ENCODE measurements around the gene DNMBP.
"Not testable (repeated sequence)": the region's sequence is repeated elsewhere in the genome, so short reads cannot be mapped to it uniquely, and the experiment has no call there.

Gene DNMBP

DNA sequence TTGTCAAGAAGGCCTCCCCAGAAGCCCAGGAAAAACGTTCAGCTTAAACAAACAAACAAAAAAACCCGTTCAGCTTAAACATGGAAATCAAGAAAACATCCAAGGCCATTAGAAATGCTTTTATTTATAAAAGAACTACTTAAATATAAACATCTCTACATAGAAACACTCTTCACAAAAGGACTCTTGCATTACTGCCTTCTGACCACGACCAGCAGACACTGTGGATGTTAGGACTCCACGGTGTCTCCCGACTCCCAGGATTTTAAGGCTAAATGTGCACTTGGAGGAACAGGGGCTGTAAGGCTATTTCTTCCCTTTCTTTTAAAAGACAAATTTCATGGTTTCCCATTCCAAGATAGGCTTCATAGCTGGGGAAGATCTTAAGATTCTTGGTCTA is 134.3 kb downstream of the DNMBP start:
- no peak overlapping the region for H3K4me3 ChIP-seq (ENCODE audit: low read depth, low read length)
- TF ChIP-seq, protein P1, sequence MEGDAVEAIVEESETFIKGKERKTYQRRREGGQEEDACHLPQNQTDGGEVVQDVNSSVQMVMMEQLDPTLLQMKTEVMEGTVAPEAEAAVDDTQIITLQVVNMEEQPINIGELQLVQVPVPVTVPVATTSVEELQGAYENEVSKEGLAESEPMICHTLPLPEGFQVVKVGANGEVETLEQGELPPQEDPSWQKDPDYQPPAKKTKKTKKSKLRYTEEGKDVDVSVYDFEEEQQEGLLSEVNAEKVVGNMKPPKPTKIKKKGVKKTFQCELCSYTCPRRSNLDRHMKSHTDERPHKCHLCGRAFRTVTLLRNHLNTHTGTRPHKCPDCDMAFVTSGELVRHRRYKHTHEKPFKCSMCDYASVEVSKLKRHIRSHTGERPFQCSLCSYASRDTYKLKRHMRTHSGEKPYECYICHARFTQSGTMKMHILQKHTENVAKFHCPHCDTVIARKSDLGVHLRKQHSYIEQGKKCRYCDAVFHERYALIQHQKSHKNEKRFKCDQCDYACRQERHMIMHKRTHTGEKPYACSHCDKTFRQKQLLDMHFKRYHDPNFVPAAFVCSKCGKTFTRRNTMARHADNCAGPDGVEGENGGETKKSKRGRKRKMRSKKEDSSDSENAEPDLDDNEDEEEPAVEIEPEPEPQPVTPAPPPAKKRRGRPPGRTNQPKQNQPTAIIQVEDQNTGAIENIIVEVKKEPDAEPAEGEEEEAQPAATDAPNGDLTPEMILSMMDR (IDR thresholded peaks at IDR 0.05; ENCODE audit: low read depth, low read length) = no peak

DNA sequence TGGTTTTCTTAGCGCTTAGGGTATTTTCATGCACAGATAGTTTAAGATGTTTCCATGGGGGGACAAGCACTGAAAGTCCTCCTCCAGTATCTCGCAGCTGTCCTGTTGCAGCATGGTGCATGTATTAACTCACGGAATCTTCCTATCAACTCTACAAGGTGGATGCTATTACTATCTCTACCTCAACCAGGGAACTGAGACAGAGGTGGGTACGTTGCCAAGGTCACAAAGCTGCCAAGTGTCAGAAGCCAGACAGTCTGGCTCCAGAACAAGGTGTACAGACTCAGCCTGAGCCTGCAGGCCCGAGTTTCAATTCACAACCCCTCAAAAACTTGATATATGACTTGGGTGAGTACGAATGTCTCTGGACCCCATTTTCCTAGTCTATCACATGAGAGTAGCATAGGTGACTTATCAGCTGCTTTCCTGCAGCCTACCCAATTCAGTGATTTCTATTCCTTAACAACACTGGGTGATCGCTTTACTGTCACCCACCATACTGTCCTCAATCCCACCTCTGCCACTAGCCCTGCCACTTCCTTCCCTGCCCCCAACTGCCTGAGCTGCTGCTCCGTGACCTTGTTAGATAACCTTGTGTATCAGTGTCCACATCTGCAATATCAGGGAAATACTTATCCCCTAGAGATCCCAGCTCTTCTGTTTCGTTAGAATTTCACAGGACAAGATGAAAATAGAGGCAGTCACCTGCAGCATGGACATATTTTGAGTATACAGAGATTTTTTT is 135.2 kb downstream of the DNMBP start:
- no peak overlapping the region for H3K4me3 ChIP-seq (ENCODE audit: low read depth, low read length)

DNA sequence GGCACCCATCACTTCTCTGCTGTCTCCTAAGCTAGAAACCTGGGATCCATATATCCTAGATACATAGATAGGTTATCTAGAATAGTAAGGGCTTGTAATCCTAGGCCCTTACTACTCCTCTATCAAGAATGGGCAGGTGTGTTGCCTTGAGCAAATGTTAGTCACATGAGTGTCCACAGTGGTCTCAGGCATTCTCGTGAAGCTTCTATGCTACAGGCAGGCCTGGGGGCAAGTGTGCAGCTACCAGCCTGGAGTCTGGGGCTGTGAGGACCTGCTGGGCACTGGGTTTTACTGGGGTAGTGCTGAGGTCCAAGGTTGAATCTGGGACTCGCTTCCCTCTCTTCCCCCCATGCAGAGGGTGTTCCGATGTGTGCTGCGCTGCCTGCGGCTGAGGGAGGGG is 135.9 kb downstream of the DNMBP start:
- TF ChIP-seq, protein P1 (IDR thresholded peaks at IDR 0.05; ENCODE audit: low read depth, low read length) = no peak
- H3K4me3 ChIP-seq (ENCODE audit: low read depth, low read length) = no peak overlapping the region

More for the DNA sequence above, 135.2 kb downstream of the DNMBP start:
- TF ChIP-seq, protein P1 (IDR thresholded peaks at IDR 0.05; ENCODE audit: low read depth, low read length) = no peak

DNA sequence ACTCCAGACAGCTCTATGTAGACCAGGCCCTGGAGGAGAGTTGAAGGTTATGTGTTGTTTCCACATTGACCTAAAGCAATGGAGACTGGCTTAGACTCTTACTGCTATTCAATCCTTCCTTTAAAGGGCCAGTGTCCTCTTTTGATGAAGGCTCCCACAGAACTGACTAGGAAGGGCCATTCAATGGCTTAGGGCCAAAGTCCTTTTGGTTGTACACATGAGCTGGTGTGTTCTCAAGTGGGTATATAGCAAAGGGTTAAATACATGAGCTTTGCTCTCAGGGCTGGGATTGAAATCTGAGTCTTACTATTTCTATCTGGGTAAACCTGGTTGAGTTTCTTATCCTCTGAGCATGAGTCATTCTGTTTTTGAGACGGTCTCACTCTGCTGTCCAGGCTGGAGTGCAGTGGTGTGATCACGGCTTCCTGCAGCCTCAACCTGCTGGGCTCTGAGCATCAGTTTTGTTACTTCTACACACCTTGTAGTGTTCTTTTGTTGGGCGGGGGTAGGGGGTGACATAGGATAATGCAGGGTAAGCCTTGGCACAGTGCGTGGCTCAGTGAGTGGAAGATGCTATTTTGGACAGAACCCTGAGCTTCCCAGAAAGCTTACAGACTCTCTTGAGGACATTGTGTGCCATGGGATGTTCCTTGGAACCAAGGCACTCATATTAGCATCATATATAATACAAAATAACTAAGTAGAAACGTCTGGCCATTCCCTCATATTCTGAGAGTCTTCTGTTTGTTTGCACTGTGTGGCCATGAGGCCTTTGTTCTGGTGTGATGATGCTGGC is 137.2 kb downstream of the DNMBP start:
- no peak overlapping the region for H3K4me3 ChIP-seq (ENCODE audit: low read depth, low read length)
- TF ChIP-seq, protein P1 (IDR thresholded peaks at IDR 0.05; ENCODE audit: low read depth, low read length) = no peak

DNA sequence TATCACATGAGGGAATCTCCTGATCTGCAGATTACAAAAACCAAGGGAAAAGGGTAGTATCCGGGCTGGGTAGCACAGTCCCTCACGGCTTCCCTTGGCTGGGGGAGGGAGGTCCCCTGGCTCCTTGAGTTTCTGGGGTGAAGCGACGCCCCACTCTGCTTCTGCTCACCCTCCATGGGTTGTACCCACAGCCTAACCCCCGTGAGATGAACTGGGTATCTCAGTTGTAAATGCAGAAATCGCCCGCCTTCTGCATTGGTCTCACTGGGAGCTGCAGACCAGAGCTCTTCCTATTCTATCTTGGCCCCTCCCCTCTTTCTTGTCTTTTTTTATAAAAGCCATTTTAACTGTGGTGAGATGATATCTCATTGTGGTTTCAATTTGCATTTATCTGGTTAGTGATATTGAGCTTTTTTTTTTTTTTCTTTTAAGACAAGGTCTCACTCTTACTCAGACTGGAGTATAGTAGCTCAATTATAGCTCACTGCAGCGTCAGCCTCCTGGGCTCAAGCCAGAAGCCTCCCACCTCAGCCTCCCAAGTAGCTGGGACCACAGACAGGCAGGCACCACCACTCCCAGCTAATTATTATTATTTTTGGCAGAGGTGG is 139.5 kb downstream of the DNMBP start:
- TF ChIP-seq, protein P1 (IDR thresholded peaks at IDR 0.05; ENCODE audit: low read depth, low read length) = no peak
- no peak overlapping the region for H3K4me3 ChIP-seq (ENCODE audit: low read depth, low read length)

DNA sequence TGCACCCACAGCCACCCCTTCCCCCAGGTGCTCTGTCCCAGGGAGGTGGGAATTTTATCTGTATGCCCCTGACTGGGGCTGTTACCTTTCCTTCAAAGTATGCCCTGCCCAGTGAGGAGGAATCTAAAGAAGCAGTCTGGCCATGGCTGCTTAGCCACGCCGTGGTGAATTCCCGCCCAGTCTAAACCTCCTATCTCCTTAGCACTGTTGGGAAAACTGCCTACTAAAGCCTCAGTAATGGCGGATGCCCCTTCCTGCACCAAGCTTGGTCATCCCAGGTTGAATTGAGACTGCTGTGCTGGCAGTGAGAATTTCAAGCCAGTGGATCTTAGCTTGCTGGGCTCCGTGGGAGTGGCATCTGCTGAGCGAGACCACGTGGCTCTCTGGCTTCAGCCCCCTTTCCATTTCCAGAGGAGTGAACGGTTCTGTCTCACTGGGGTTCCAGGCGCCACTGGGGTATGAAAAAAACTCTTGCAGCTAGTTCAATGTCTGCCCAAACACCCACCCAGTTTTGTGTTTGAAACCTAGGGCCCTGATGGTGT is 140.1 kb downstream of the DNMBP start:
- TF ChIP-seq, protein P1 (IDR thresholded peaks at IDR 0.05; ENCODE audit: low read depth, low read length) = no peak
- no peak overlapping the region for H3K4me3 ChIP-seq (ENCODE audit: low read depth, low read length)

DNA sequence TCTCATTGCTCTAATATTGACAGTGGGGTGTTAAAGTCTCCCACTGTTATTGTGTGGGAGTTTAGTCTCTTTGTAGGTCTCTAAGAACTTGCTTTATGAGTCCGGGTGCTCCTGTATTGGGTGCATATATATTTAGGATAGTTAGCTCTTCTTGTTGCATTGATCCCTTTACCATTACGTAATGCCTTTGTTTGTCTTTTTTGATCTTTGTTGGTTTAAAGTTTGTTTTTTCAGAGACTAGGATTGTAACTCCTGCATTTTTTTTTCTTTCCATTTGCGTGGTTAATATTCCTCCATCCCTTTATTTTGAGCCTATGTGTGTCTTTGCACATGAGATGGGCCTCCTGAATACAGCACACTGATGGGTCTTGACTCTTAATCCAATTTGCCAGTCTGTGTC is 142.5 kb downstream of the DNMBP start:
- H3K4me3 ChIP-seq (ENCODE audit: low read depth, low read length) = not testable (repeated sequence)

DNA sequence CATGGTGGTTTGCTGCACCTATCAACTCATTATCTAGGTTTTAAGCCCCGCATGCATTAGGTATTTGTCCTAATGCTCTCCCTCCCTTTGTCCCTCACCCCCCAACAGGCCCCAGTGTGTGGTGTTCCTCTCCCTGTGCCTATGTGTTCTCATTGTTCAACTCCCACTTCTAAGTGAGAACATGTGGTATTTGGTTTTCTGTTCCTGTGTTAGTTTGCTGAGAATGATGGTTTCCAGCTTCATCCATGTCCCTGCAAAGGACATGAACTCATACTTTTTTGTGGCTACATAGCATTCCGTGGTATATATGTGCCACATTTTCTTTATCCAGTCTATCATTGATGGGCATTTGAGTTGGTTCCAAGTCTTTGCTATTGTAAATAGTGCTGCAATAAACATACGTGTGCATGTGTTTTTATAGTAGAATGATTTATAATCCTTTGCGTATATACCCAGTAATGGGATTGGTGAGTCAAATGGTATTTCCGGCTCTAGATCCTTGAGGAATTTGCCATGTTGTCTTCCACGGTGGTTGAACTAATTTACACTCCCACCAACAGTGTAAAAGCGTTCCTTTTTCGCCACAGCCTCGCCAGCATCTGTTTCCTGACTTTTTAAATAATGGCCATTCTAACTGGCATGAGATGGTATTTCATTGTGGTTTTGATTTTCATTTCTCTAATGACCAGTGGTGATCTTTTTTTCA is 146.1 kb downstream of the DNMBP start:
- not testable (repeated sequence) for H3K4me3 ChIP-seq (ENCODE audit: low read depth, low read length)
